Fibroblast of villous mesenchyme (primary cell): Measurements from ENCODE around the gene ATG9B. TPM values are rescaled to one million over a fixed set of nuclear protein-coding genes. Genes with fewer than 3 reads are reported as not detected.

Experiments
- DNase-seq: peaks from one replicate; pipeline ENCODE4 v3.0.0-alpha.2; 2010; ENCODE audit warnings: low read depth
- H3K4me3 ChIP-seq: 2 replicates; pipeline ENCODE4 v1.5.1; 2011; ENCODE audit warnings: low read depth, mild to moderate bottlenecking, low read length
- total RNA-seq: library from RNA; depleted of rRNA; stranded (reverse); fragments of >200 nt; gene quantifications from 2 replicates; pipeline ENCODE4 v1.2.3, GENCODE V29; 2012
- TF ChIP-seq, protein P1 (sequence below): IDR thresholded peaks from 2 replicates; pipeline ENCODE4 v1.5.1; 2012; ENCODE audit warnings: low read depth, mild to moderate bottlenecking, low read length; ENCODE audit not compliant: insufficient read depth

Gene ATG9B
- total RNA-seq, 1 donor = under 0.01 TPM

DNA sequence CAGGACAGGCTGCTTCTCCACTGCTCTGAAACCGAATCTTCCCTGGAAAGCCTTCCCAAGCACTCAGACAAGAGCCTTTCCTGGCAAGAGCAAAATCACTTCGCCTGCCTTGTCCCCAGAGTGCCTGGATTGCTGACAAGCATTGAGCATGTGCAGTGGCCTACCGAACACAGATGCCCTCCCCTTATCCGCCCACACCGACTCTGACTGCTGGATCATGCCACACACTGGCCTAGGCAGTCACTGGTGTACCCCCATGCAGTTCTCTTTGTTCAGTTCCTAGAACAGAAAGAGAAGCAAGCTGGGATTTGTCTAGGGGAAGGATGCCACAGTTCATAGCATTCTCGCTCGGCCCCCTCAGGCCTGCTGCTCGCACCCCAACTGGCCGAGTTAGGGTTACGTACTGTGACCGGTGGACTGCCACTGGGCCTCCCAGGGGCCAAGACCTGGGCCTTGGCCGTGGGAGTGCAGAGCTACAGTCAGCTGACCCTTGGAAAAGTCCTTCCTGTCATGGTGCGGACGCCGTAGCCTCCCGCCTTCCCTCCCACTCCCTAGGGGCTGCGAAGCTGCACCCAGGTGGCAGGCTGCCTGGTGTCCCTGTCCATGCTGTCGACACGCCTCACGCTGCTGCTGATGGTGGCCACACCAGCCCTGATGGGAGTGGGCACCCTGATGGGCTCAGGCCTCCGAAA lies 10.9 kb upstream of the ATG9B start:
- DNase-seq = no peak
- TF ChIP-seq, protein P1, sequence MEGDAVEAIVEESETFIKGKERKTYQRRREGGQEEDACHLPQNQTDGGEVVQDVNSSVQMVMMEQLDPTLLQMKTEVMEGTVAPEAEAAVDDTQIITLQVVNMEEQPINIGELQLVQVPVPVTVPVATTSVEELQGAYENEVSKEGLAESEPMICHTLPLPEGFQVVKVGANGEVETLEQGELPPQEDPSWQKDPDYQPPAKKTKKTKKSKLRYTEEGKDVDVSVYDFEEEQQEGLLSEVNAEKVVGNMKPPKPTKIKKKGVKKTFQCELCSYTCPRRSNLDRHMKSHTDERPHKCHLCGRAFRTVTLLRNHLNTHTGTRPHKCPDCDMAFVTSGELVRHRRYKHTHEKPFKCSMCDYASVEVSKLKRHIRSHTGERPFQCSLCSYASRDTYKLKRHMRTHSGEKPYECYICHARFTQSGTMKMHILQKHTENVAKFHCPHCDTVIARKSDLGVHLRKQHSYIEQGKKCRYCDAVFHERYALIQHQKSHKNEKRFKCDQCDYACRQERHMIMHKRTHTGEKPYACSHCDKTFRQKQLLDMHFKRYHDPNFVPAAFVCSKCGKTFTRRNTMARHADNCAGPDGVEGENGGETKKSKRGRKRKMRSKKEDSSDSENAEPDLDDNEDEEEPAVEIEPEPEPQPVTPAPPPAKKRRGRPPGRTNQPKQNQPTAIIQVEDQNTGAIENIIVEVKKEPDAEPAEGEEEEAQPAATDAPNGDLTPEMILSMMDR = no peak
- H3K4me3 ChIP-seq = no peak overlapping the region

GRCh38 chr7:151034312-151035025 lies 10.2 kb upstream of the ATG9B start:
- no peak overlapping the region for H3K4me3 ChIP-seq
- no peak for DNase-seq
- TF ChIP-seq, protein P1 = no peak

GRCh38 chr7:151033864-151034249 lies 9.6 kb upstream of the ATG9B start:
- no peak overlapping the region for H3K4me3 ChIP-seq
- TF ChIP-seq, protein P1 = no peak
- no peak for DNase-seq

- DNase-seq = no peak
- no peak overlapping the region for H3K4me3 ChIP-seq
- TF ChIP-seq, protein P1 = no peak
Measured at GRCh38 chr7:151032936-151033863, 8.9 kb upstream of the ATG9B start.

- TF ChIP-seq, protein P1 = no peak
- DNase-seq = peak; percentile 75
- no peak overlapping the region for H3K4me3 ChIP-seq
Measured at GRCh38 chr7:151031011-151031410, 6.7 kb upstream of the ATG9B start.

GRCh38 chr7:151028948-151029501 lies 4.7 kb upstream of the ATG9B start:
- TF ChIP-seq, protein P1 = no peak
- DNase-seq = no peak
- peak overlapping the region; percentile 81 for H3K4me3 ChIP-seq
